Measurements from ENCODE around the gene MGMT. TPM values are rescaled to one million over a fixed set of nuclear protein-coding genes. Genes with fewer than 3 reads are reported as not detected.

Gene MGMT
- total RNA-seq, 4 donors from 2014 or later = 16.5 to 37.5 (median 32.1) TPM

GRCh38 chr10:129709101-129709500 lies 242.1 kb downstream of the MGMT start:
- peaks cover 0 to 16% (median 0%) of the 10 kb centered on the region in 3 donors for H3K4me1 ChIP-seq
- TF ChIP-seq POLR2AphosphoS5 (IDR thresholded peaks at IDR 0.05) = no peak
- TF ChIP-seq, protein P1, sequence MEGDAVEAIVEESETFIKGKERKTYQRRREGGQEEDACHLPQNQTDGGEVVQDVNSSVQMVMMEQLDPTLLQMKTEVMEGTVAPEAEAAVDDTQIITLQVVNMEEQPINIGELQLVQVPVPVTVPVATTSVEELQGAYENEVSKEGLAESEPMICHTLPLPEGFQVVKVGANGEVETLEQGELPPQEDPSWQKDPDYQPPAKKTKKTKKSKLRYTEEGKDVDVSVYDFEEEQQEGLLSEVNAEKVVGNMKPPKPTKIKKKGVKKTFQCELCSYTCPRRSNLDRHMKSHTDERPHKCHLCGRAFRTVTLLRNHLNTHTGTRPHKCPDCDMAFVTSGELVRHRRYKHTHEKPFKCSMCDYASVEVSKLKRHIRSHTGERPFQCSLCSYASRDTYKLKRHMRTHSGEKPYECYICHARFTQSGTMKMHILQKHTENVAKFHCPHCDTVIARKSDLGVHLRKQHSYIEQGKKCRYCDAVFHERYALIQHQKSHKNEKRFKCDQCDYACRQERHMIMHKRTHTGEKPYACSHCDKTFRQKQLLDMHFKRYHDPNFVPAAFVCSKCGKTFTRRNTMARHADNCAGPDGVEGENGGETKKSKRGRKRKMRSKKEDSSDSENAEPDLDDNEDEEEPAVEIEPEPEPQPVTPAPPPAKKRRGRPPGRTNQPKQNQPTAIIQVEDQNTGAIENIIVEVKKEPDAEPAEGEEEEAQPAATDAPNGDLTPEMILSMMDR (IDR thresholded peaks at IDR 0.05) = no peak
- no peak for TF ChIP-seq EP300 (IDR thresholded peaks at IDR 0.05)
- no peak for TF ChIP-seq POLR2A (IDR thresholded peaks at IDR 0.05)
- no peaks in the 10 kb centered on the region for H3K27me3 ChIP-seq
- H3K27ac ChIP-seq = no peak overlapping the region
- no peaks in the 10 kb centered on the region for H3K9me3 ChIP-seq
- no peak overlapping the region for H3K4me3 ChIP-seq
- 92% methylated on average over 4 to 6 of the region's 7 CpGs for WGBS, 2 donors (ENCODE audit: low coverage in 1 of 2)
- peaks cover 0 to 32% of the 10 kb centered on the region in 2 donors for H3K36me3 ChIP-seq
- no peak for ATAC-seq

GRCh38 chr10:129709627-129710509 lies 242.8 kb downstream of the MGMT start:
- Histone ChIP-seq H3K9me3 (no peaks in the 10 kb centered on the region), H3K27ac (no peak overlapping the region), H3K4me1 (peaks cover 0 to 16% (median 0%) of the 10 kb centered on the region in 3 donors), H3K4me3 (no peak overlapping the region), H3K27me3 (no peaks in the 10 kb centered on the region), H3K36me3 (peaks cover 0 to 33% of the 10 kb centered on the region in 2 donors)
- WGBS, 2 donors (ENCODE audit: low coverage in 1 of 2) = 85% methylated on average over 2 of the region's 16 CpGs; no CpG with 5 or more reads in 1 of the 2 donors
- TF ChIP-seq POLR2A (IDR thresholded peaks at IDR 0.05) (no peak), POLR2AphosphoS5 (IDR thresholded peaks at IDR 0.05) (no peak), EP300 (IDR thresholded peaks at IDR 0.05) (no peak)
- TF ChIP-seq, protein P1 (IDR thresholded peaks at IDR 0.05) = no peak
- ATAC-seq = no peak

- Histone ChIP-seq H3K4me1 (peaks cover 0 to 16% (median 0%) of the 10 kb centered on the region in 3 donors), H3K9me3 (no peaks in the 10 kb centered on the region), H3K36me3 (peaks cover 0 to 32% of the 10 kb centered on the region in 2 donors), H3K4me3 (no peak overlapping the region), H3K27ac (no peak overlapping the region), H3K27me3 (no peaks in the 10 kb centered on the region)
- TF ChIP-seq EP300 (IDR thresholded peaks at IDR 0.05) = no peak
- no peak for TF ChIP-seq POLR2A (IDR thresholded peaks at IDR 0.05)
- TF ChIP-seq POLR2AphosphoS5 (IDR thresholded peaks at IDR 0.05) = no peak
- TF ChIP-seq, protein P1 (IDR thresholded peaks at IDR 0.05) = no peak
- 94 to 100% methylated on average over 1 to 3 of the region's 4 CpGs for WGBS, 2 donors (ENCODE audit: low coverage in 1 of 2)
- no peak for ATAC-seq
These were observed 243.4 kb downstream of the MGMT start for GRCh38 chr10:129710510-129710847.

GRCh38 chr10:129711291-129711690 lies 244.2 kb downstream of the MGMT start:
- Histone ChIP-seq H3K4me3 (no peak overlapping the region), H3K9me3 (no peaks in the 10 kb centered on the region), H3K27me3 (no peaks in the 10 kb centered on the region), H3K27ac (no peak overlapping the region), H3K4me1 (peaks cover 0 to 16% (median 0%) of the 10 kb centered on the region in 3 donors), H3K36me3 (peaks cover 0 to 27% of the 10 kb centered on the region in 2 donors)
- ATAC-seq = no peak
- TF ChIP-seq POLR2AphosphoS5 (IDR thresholded peaks at IDR 0.05) = no peak
- TF ChIP-seq, protein P1 (IDR thresholded peaks at IDR 0.05) = no peak
- no peak for TF ChIP-seq EP300 (IDR thresholded peaks at IDR 0.05)
- no peak for TF ChIP-seq POLR2A (IDR thresholded peaks at IDR 0.05)
- 60 to 92% methylated on average over 2 to 6 of the region's 6 CpGs for WGBS, 2 donors (ENCODE audit: low coverage in 1 of 2)

- WGBS, 2 donors (ENCODE audit: low coverage in 1 of 2) = 88 to 100% methylated on average over 2 to 6 of the region's 8 CpGs
- no peak for ATAC-seq
- Histone ChIP-seq H3K36me3 (peaks cover 0 to 27% of the 10 kb centered on the region in 2 donors), H3K4me1 (peaks cover 0 to 16% (median 0%) of the 10 kb centered on the region in 3 donors), H3K9me3 (no peaks in the 10 kb centered on the region), H3K27me3 (no peaks in the 10 kb centered on the region), H3K4me3 (no peak overlapping the region), H3K27ac (no peak overlapping the region)
- TF ChIP-seq POLR2A (IDR thresholded peaks at IDR 0.05) (no peak), EP300 (IDR thresholded peaks at IDR 0.05) (no peak), POLR2AphosphoS5 (IDR thresholded peaks at IDR 0.05) (no peak)
- TF ChIP-seq, protein P1 (IDR thresholded peaks at IDR 0.05) = no peak
These were observed 245.0 kb downstream of the MGMT start for GRCh38 chr10:129712000-129712399.
